Testis (tissue), 3 donors: ENCODE results near the gene TRPC4. TPM values are rescaled to one million over a fixed set of nuclear protein-coding genes. Genes with fewer than 3 reads are reported as not detected.

Experiments
- DNase-seq: peaks from one replicate; pipeline ENCODE4 v3.0.0-alpha.2; 2019
- H3K27ac ChIP-seq, 2 donors: fragments of 200-600 bp; sonication (generic); one replicate each; pipeline ENCODE4 v1.5.1; 2019
- H3K27me3 ChIP-seq: fragments of 200-600 bp; sonication (generic); one replicate; pipeline ENCODE4 v1.5.1; 2019
- H3K36me3 ChIP-seq: fragments of 200-600 bp; sonication (generic); one replicate; pipeline ENCODE4 v1.5.1; 2017; ENCODE audit warnings: low read depth; ENCODE audit errors: missing control alignments
- H3K4me1 ChIP-seq: fragments of 200-600 bp; sonication (generic); one replicate; pipeline ENCODE4 v1.5.1; 2019
- H3K4me3 ChIP-seq, 2 donors: fragments of 200-600 bp; sonication (generic); one replicate each; pipeline ENCODE4 v1.5.1; 2017 to 2019
- H3K9me3 ChIP-seq: fragments of 200-600 bp; sonication (generic); one replicate; pipeline ENCODE4 v1.5.1; 2017
- CTCF ChIP-seq, 3 experiments: fragments of 450-650 bp in 2 of 3; fragments of 200-600 bp in 1 of 3; sonication (generic) in 1 of 3; IDR thresholded peaks; one replicate each; pipeline ENCODE4 v1.5.1; 2016 to 2019; ENCODE audit warnings: antibody characterized with exemption in 3 of 3, mild to moderate bottlenecking in 2 of 3, moderate library complexity in 1 of 3
- POLR2A ChIP-seq: fragments of 450-650 bp; IDR thresholded peaks from one replicate; pipeline ENCODE4 v1.6.1; 2017; ENCODE audit warnings: antibody characterized with exemption, mild to moderate bottlenecking, moderate library complexity
- WGBS, 2 donors: methylation state at CpG; one replicate each; pipeline ENCODE4 v1.1.5; 2018; 5-methylcytosine and 5-hydroxymethylcytosine counted together
- intact Hi-C: fragments of 100-400 bp; cut with DNase I; formaldehyde crosslinking; loops from one replicate; pipeline ENCODE4 v1.15.1; 2023; ENCODE audit warnings: low total_unique reads
- polyA plus RNA-seq: library from polyadenylated mRNA; stranded (reverse); fragments of 350-450 nt; fragmentation: Illumina TruSeq; extraction: RNeasy Lipid Tissue Mini Kit (QIAGEN cat#74804); gene quantifications from one replicate; pipeline ENCODE4 v1.2.3, GENCODE V29; 2014; ENCODE audit warnings: low read depth, low replicate concordance; ENCODE audit not compliant: insufficient read depth
- total RNA-seq, 2 donors: library from RNA; depleted of rRNA; stranded (reverse); fragments of >200 nt; gene quantifications; one replicate each; pipeline ENCODE4 v1.2.3, GENCODE V29; 2016

Gene TRPC4
- total and polyA plus RNA-seq, 3 donors from 2014 or later = 0.06 to 0.12 TPM; not detected in 1

GRCh38 chr13:37889820-37890219, 20.2 kb upstream of the TRPC4 start:
- H3K9me3 ChIP-seq = no peaks in the 10 kb centered on the region
- H3K4me3 ChIP-seq = no peak overlapping the region
- TF ChIP-seq POLR2A (no peak), CTCF (IDR thresholded peaks at IDR 0.05) (no peak)
- WGBS, 2 donors = 65 to 71% methylated on average over 4 of the region's 4 CpGs
- DNase-seq = no peak
- no peaks in the 10 kb centered on the region for H3K27me3 ChIP-seq
- H3K27ac ChIP-seq = no peak overlapping the region
- no peaks in the 10 kb centered on the region for H3K4me1 ChIP-seq
- intact Hi-C loops = no loop called here
- H3K36me3 ChIP-seq = no peaks in the 10 kb centered on the region

GRCh38 chr13:37889102-37889501, 19.5 kb upstream of the TRPC4 start:
- no peak for TF ChIP-seq POLR2A
- TF ChIP-seq CTCF (IDR thresholded peaks at IDR 0.05) = no peak
- Histone ChIP-seq H3K9me3 (no peaks in the 10 kb centered on the region), H3K4me3 (no peak overlapping the region), H3K27me3 (no peaks in the 10 kb centered on the region), H3K4me1 (no peaks in the 10 kb centered on the region), H3K36me3 (no peaks in the 10 kb centered on the region), H3K27ac (no peak overlapping the region)
- intact Hi-C loops = no loop called here
- DNase-seq = no peak
- WGBS, 2 donors = 57 to 89% methylated on average over 2 of the region's 2 CpGs

DNA sequence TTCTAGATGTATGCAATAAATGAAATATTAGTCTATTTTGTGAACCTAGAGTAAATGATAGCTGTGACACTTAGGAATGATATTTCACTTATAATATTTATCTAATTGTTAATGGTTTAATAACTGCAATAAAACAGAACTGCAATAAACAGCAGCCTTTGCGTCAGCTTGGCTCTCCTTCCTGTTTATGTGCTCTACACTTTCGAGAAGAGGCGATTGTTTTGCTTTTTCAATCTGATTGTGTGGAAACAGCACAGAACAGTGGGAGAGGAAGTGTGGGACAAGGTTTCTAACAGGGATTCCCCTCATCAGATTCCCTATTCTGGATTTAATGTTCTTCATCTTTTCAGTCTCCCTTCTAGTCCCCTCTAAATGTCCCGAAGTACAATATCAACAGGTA, 17.3 kb upstream of the TRPC4 start:
- intact Hi-C loops = no loop called here
- H3K4me3 ChIP-seq = no peak overlapping the region
- no peaks in the 10 kb centered on the region for H3K4me1 ChIP-seq
- DNase-seq = no peak
- no peak overlapping the region for H3K27ac ChIP-seq
- 63 to 66% methylated on average over 4 of the region's 4 CpGs for WGBS, 2 donors
- no peaks in the 10 kb centered on the region for H3K27me3 ChIP-seq
- TF ChIP-seq CTCF (IDR thresholded peaks at IDR 0.05) (no peak), POLR2A (no peak)
- no peaks in the 10 kb centered on the region for H3K36me3 ChIP-seq
- no peaks in the 10 kb centered on the region for H3K9me3 ChIP-seq

GRCh38 chr13:37884674-37885073, 15.1 kb upstream of the TRPC4 start:
- H3K4me3 ChIP-seq = no peak overlapping the region
- intact Hi-C loops = no loop called here
- no peak overlapping the region for H3K27ac ChIP-seq
- 70 to 78% methylated on average over 2 of the region's 2 CpGs for WGBS, 2 donors
- TF ChIP-seq POLR2A = no peak
- TF ChIP-seq CTCF (IDR thresholded peaks at IDR 0.05) = no peak
- no peaks in the 10 kb centered on the region for H3K9me3 ChIP-seq
- H3K27me3 ChIP-seq = no peaks in the 10 kb centered on the region
- no peak for DNase-seq
- no peaks in the 10 kb centered on the region for H3K36me3 ChIP-seq
- no peaks in the 10 kb centered on the region for H3K4me1 ChIP-seq

DNA sequence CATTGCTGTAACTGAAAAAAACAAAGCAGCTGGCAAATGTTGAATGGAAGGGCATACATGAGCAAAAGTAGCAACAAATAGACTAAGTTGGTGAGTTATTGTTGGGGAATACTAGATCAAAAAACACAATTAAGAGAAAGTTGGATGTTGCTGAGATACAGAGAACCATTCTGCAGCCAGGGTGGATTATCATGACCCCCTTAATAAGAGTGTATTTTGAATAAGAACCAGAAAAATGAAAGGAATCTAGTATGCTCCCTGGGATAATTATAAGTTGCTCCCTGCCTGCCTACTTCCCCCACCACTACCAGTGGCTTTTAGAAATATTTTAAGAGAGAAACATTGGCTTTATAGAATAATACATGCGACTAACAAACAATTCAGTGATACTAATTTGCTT, 14.5 kb upstream of the TRPC4 start:
- Histone ChIP-seq H3K4me1 (no peaks in the 10 kb centered on the region), H3K27ac (no peak overlapping the region), H3K9me3 (no peaks in the 10 kb centered on the region), H3K36me3 (no peaks in the 10 kb centered on the region), H3K27me3 (no peaks in the 10 kb centered on the region), H3K4me3 (no peak overlapping the region)
- DNase-seq = no peak
- intact Hi-C loops = no loop called here
- TF ChIP-seq CTCF (IDR thresholded peaks at IDR 0.05) = no peak
- no peak for TF ChIP-seq POLR2A
- WGBS, 2 donors = 91 to 94% methylated on average over 1 of the region's 1 CpG
